Lower leg skin (tissue), 4 donors: ENCODE measurements around the gene PPP1R15A. TPM values are rescaled to one million over a fixed set of nuclear protein-coding genes. Genes with fewer than 3 reads are reported as not detected.
"Not testable (repeated sequence)": the region's sequence is repeated elsewhere in the genome, so short reads cannot be mapped to it uniquely, and the experiment has no call there.

Experiments
- DNase-seq, 2 donors: peaks; one replicate each; pipeline ENCODE4 v3.0.0-alpha.2; 2019; ENCODE audit warnings: low spot score in 2 of 2
- H3K4me3 ChIP-seq: fragments of 200-600 bp; sonication (generic); 2 replicates; pipeline ENCODE4 v1.5.1; 2017; ENCODE audit warnings: mild to moderate bottlenecking, low read depth; ENCODE audit not compliant: poor library complexity, severe bottlenecking
- CTCF ChIP-seq, 3 donors: fragments of 450-650 bp; IDR thresholded peaks; one replicate each; pipeline ENCODE4 v1.5.1; 2016; ENCODE audit warnings: antibody characterized with exemption in 3 of 3, mild to moderate bottlenecking in 3 of 3, moderate library complexity in 2 of 3
- POLR2A ChIP-seq, 2 donors: fragments of 450-650 bp; IDR thresholded peaks; one replicate each; pipeline ENCODE4 v1.6.1; 2016 to 2017; ENCODE audit warnings: antibody characterized with exemption in 2 of 2, mild to moderate bottlenecking in 1 of 2, moderate library complexity in 1 of 2
- WGBS, 2 donors: methylation state at CpG; one replicate each; pipeline ENCODE4 v1.1.5; 2018; 5-methylcytosine and 5-hydroxymethylcytosine counted together
- intact Hi-C: fragments of 100-400 bp; cut with DNase I; formaldehyde crosslinking; loops from one replicate; pipeline ENCODE4 v1.15.0; 2023; ENCODE audit warnings: low total_unique reads
- total RNA-seq, 4 donors: library from RNA; depleted of rRNA; stranded (reverse); fragments of >200 nt; gene quantifications; one replicate each; pipeline ENCODE4 v1.1.0, GENCODE V29; 2016

PPP1R15A gene
- total RNA-seq, 4 donors from 2014 or later, result 91.6 to 152 (median 97.5) TPM

DNA sequence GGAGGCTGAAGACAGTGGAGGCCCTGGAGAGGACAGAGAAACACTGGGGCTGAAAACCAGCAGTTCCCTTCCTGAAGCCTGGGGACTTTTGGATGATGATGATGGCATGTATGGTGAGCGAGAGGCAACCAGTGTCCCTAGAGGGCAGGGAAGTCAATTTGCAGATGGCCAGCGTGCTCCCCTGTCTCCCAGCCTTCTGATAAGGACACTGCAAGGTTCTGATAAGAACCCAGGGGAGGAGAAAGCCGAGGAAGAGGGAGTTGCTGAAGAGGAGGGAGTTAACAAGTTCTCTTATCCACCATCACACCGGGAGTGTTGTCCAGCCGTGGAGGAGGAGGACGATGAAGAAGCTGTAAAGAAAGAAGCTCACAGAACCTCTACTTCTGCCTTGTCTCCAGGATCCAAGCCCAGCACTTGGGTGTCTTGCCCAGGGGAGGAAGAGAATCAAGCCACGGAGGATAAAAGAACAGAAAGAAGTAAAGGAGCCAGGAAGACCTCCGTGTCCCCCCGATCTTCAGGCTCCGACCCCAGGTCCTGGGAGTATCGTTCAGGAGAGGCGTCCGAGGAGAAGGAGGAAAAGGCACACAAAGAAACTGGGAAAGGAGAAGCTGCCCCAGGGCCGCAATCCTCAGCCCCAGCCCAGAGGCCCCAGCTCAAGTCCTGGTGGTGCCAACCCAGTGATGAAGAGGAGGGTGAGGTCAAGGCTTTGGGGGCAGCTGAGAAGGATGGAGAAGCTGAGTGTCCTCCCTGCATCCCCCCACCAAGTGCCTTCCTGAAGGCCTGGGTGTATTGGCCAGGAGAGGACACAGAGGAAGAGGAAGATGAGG is 1.5 kb downstream of the PPP1R15A start:
- peak overlapping the region; percentile 100 for H3K4me3 ChIP-seq
- DNase-seq, result peak in 1 of 2 donors; percentile 88
- TF ChIP-seq CTCF (IDR thresholded peaks at IDR 0.05) (no peak), POLR2A (IDR thresholded peaks at IDR 0.05) (no peak)
- intact Hi-C loops, result no loop called here
- 17 to 23% methylated on average over 14 of the region's 14 CpGs for WGBS, 2 donors

DNA sequence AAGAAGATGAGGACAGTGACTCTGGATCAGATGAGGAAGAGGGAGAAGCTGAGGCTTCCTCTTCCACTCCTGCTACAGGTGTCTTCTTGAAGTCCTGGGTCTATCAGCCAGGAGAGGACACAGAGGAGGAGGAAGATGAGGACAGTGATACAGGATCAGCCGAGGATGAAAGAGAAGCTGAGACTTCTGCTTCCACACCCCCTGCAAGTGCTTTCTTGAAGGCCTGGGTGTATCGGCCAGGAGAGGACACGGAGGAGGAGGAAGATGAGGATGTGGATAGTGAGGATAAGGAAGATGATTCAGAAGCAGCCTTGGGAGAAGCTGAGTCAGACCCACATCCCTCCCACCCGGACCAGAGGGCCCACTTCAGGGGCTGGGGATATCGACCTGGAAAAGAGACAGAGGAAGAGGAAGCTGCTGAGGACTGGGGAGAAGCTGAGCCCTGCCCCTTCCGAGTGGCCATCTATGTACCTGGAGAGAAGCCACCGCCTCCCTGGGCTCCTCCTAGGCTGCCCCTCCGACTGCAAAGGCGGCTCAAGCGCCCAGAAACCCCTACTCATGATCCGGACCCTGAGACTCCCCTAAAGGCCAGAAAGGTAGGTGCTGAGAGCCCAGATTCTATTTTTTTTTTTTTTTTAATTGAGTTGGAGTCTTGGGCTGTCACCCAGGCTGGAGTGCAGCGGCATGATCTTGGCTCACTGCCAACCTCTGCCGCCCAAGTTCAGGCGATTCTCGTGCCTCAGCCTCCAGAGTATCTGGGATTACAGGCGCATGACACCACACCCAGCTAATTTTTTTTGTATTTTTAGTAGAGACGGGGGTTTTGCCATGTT is 2.3 kb downstream of the PPP1R15A start:
- WGBS, 2 donors, result 4 to 11% methylated on average over 17 of the region's 17 CpGs
- TF ChIP-seq CTCF (IDR thresholded peaks at IDR 0.05), result no peak
- TF ChIP-seq POLR2A (IDR thresholded peaks at IDR 0.05), result no peak
- intact Hi-C loops, result no loop called here
- peak in 1 of 2 donors; percentile 92 for DNase-seq
- H3K4me3 ChIP-seq, result peak overlapping the region; percentile 100

DNA sequence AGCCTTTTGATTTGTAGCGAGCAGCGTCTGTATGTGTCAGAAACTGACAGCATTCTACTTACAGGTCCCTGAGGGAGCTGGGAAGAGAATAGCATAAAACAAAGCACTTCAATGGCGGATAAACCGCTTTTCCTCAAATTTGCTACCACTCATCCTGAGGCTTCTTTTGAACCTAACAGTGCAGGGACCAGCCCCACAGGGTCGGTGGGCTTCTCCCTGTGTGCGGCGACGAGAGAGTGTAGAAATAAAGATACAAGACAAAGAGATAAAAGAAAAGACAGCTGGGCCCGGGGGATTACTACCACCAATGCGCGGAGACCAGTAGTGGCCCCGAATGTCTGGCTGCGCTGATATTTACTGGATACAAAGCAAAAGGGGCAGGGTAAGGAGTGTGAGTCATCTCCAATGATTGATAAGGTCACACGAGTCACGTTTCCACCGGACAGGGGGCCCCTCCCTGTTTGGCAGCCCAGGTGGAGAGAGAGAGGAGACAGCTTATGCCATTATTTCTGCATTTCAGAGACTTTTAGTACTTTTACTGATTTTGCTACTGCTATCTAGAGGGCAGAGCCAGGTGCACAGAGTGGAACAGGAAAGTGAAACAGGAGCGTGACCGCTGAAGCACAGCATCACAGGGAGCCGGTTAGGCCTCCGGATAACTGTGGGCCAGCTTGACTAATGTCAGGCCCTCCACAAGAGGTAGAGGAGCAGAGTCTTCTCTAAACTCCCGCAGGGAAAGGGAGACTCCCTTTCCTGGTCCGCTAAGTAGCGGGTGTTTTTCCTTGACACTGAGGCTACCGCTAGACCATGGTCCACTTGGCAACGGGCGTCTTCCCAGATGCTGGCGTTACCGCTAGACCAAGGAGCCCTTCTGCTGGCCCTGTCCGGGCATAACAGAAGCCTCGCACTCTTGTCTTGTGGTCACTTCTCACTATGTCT is 4.1 kb downstream of the PPP1R15A start:
- H3K4me3 ChIP-seq, intact Hi-C loops, DNase-seq: not testable (repeated sequence)
- WGBS, 2 donors, result 67 to 68% methylated on average over 30 of the region's 30 CpGs

DNA sequence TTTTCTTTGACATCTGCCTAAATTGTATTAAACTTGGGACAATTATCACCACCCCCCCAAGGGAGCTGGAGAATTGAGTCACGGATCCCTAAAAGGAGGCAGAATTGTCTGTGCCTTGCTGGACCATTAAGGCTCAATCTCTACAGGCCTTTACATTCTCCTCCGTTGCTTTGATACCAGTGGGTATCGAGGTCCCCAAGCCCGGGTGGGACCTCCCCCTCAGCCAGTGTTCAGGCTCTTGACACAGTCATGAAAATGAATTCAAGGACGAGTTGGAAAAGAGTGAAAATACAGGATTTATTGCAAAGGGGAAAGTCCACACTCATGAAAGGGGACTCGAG is 5.6 kb downstream of the PPP1R15A start:
- 81 to 84% methylated on average over 6 of the region's 6 CpGs for WGBS, 2 donors
- H3K4me3 ChIP-seq, result no peak overlapping the region
- DNase-seq, result no peak
- intact Hi-C loops, result no loop called here
- TF ChIP-seq POLR2A (IDR thresholded peaks at IDR 0.05) (no peak), CTCF (IDR thresholded peaks at IDR 0.05) (no peak)

DNA sequence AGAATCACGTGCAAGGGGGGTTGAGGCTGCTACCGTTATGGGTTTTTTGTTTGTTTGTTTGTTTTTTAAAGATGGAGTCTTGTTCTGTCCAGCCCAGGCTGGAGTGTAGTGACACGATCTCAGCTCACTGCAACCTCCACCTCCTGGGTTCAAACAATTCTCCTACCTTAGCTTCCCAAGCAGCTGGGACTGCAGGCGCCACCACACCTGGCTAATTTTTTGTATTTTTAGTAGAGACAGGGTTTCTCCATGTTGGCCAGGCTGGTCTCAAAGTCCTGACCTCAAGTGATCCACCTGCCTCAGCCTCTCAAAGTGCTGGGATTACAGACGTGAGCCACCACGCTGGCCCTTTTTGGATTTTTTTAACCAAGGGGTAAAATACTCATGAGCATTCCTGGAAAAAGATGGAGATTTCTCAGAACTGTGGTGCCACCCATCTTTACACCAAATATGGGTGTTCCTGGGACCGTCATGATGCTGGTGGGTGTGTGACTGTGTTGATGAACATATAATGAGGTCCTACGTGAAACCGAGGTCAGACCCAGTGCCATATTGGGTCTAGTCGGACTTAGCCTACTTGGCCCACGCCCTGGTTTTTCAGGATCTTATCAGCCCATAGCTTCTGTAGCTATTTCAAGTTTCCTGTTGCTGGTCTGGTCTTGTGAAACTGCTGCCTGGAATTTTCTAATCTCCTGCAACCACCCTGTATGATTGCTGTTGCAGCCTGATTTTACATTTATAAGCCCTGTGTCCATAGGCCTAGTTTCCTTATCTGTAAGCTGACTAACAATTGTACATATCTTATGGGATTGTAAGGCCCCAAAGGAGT is 6.2 kb downstream of the PPP1R15A start:
- intact Hi-C loops, result no loop called here
- no peak overlapping the region for H3K4me3 ChIP-seq
- 51 to 60% methylated on average over 11 of the region's 11 CpGs for WGBS, 2 donors

More for the DNA sequence above, 6.2 kb downstream of the PPP1R15A start:
- TF ChIP-seq POLR2A (IDR thresholded peaks at IDR 0.05), result no peak
- no peak for TF ChIP-seq CTCF (IDR thresholded peaks at IDR 0.05)
- no peak for DNase-seq
